Endothelial cell of umbilical vein (primary cell): ENCODE data around the gene GPX7. TPM values are rescaled to one million over a fixed set of nuclear protein-coding genes. Genes with fewer than 3 reads are reported as not detected.

Source experiments
- BruUV-seq: library from RNA; stranded (reverse); fragments of 400-500 nt; replicated peaks from 2 replicates; lab custom pipeline; 2021; lab: Mats Ljungman, UMichigan
- CTCF ChIA-PET: fragments of 300-600, 350-600 bp; sonication (Branson Sonifier 250); formaldehyde crosslinking; loops from one replicate; lab custom pipeline; 2021; ENCODE audit warnings: antibody characterized with exemption, inconsistent platforms; lab: Charles Lee
- POLR2A ChIA-PET: fragments of 300-600, 350-600 bp; sonication (Branson Sonifier 250); formaldehyde crosslinking; loops from one replicate; lab custom pipeline; 2021; ENCODE audit warnings: antibody characterized with exemption, inconsistent platforms; lab: Charles Lee
- DNase-seq: peaks from one replicate; pipeline ENCODE4 v3.0.0-alpha.2; 2011; ENCODE audit warnings: low read depth, low spot score
- FAIRE-seq: peaks from 2 replicates; lab custom pipeline; 2011; peaks lifted over from hg19 to GRCh38; lab: Jason Lieb, UNC
- H2AFZ ChIP-seq: 2 replicates; pipeline ENCODE4 v1.6.0; 2012; ENCODE audit warnings: low read depth, low read length, control low read depth, inconsistent platforms
- H3K27ac ChIP-seq: 2 replicates; pipeline ENCODE4 v1.5.1; 2011; ENCODE audit warnings: low read depth, mild to moderate bottlenecking, control low read depth, low read length, moderate library complexity; ENCODE audit not compliant: insufficient read depth
- H3K27me3 ChIP-seq, 2 experiments: 2 replicates each; pipeline versions ENCODE4 v1.6.0 to v1.6.1; 2011; ENCODE audit warnings: low read length in 2 of 2, mixed read lengths in 1 of 2; ENCODE audit not compliant: control insufficient read depth in 2 of 2, insufficient read depth in 2 of 2
- H3K36me3 ChIP-seq, 2 experiments: 2 replicates in 1 of 2; 3 replicates in 1 of 2; pipeline ENCODE4 v1.5.1; 2011; ENCODE audit warnings: low read length in 2 of 2, mild to moderate bottlenecking in 1 of 2, moderate library complexity in 1 of 2; ENCODE audit not compliant: control insufficient read depth in 2 of 2, insufficient read depth in 2 of 2; ENCODE audit errors: extremely low read depth in 1 of 2
- H3K4me1 ChIP-seq: 3 replicates; pipeline ENCODE4 v1.5.1; 2011; ENCODE audit warnings: mild to moderate bottlenecking, low read length; ENCODE audit not compliant: control insufficient read depth, insufficient read depth; ENCODE audit errors: extremely low read depth
- H3K4me2 ChIP-seq: 2 replicates; pipeline ENCODE4 v1.6.1; 2011; ENCODE audit warnings: low read length, control low read depth, mixed read lengths; ENCODE audit not compliant: insufficient read depth
- H3K4me3 ChIP-seq, 3 experiments: fragments of 200-600 bp in 1 of 3; sonication (generic), shearing (Covaris generic) in 1 of 3; replicated peaks in 1 of 3; 2 replicates each; pipeline ENCODE4 v1.5.1; 2011 to 2016; ENCODE audit warnings: control low read depth in 3 of 3, low read length in 3 of 3, mild to moderate bottlenecking in 2 of 3, inconsistent platforms in 1 of 3, low read depth in 1 of 3, moderate library complexity in 1 of 3; ENCODE audit not compliant: insufficient read depth in 1 of 3
- H3K79me2 ChIP-seq: 2 replicates; pipeline ENCODE4 v1.6.0; 2012; ENCODE audit warnings: low read length, inconsistent platforms; ENCODE audit not compliant: control insufficient read depth, insufficient read depth
- H3K9ac ChIP-seq: replicated peaks from 2 replicates; pipeline ENCODE3; 2011; ENCODE audit warnings: low read length, control low read depth; ENCODE audit not compliant: insufficient read depth; ENCODE audit errors: extremely low read depth
- H3K9me1 ChIP-seq: replicated peaks from 3 replicates; pipeline ENCODE4 v1.6.0; 2011; ENCODE audit warnings: mild to moderate bottlenecking, low read length; ENCODE audit not compliant: control insufficient read depth, insufficient read depth; ENCODE audit errors: extremely low read depth
- H3K9me3 ChIP-seq: replicated peaks from 2 replicates; pipeline ENCODE4 v1.5.1; 2012; ENCODE audit warnings: low read length, inconsistent platforms; ENCODE audit not compliant: control insufficient read depth, insufficient read depth
- H4K20me1 ChIP-seq: replicated peaks from 2 replicates; pipeline ENCODE3; 2011; ENCODE audit warnings: mild to moderate bottlenecking, low read length; ENCODE audit not compliant: control insufficient read depth, insufficient read depth; ENCODE audit errors: extremely low read depth
- EZH2 ChIP-seq: IDR thresholded peaks from 2 replicates; pipeline ENCODE4 v1.6.1; 2012; ENCODE audit warnings: borderline replicate concordance, low read depth, mild to moderate bottlenecking, moderate library complexity, low read length, inconsistent platforms; ENCODE audit not compliant: severe bottlenecking
- FOS ChIP-seq: IDR thresholded peaks from 2 replicates; pipeline ENCODE4 v1.6.1; 2011; ENCODE audit warnings: mild to moderate bottlenecking, low read length, moderate library complexity, borderline replicate concordance; ENCODE audit not compliant: insufficient read depth
- GATA2 ChIP-seq: IDR thresholded peaks from 2 replicates; pipeline ENCODE4 v1.7.0; 2011; ENCODE audit warnings: low read depth, mild to moderate bottlenecking, moderate library complexity, mixed read lengths, low read length; ENCODE audit not compliant: insufficient read length, insufficient read depth
- JUN ChIP-seq: IDR thresholded peaks from 2 replicates; pipeline ENCODE4 v1.6.1; 2011; ENCODE audit warnings: borderline replicate concordance, low read depth; ENCODE audit not compliant: insufficient read length, insufficient read depth
- MYC ChIP-seq: IDR thresholded peaks from one replicate; pipeline ENCODE4 v1.6.1; 2011; ENCODE audit warnings: mild to moderate bottlenecking, low read depth, low read length
- POLR2A ChIP-seq: IDR thresholded peaks from 2 replicates; pipeline ENCODE4 v1.6.1; 2012; ENCODE audit warnings: low read depth, mild to moderate bottlenecking, control low read depth, low read length
- POLR2AphosphoS5 ChIP-seq: IDR thresholded peaks from 2 replicates; pipeline ENCODE4 v1.6.1; 2012; ENCODE audit warnings: low read depth, mild to moderate bottlenecking, control low read depth, low read length, moderate library complexity; ENCODE audit not compliant: insufficient read depth
- dilution Hi-C: fragments of 300-500 bp; cut with MboI; formaldehyde crosslinking; loops from one replicate; pipeline ENCODE4 v1.15.0; 2019; ENCODE audit warnings: low sequenced_read_pairs; ENCODE audit not compliant: extremely low pct_ligation_motif_present
- intact Hi-C: fragments of 100-400 bp; cut with micrococcal nuclease; formaldehyde crosslinking; loops from one replicate; pipeline ENCODE4 v1.10.0; 2022
- polyA plus RNA-seq, 4 experiments: library from polyadenylated mRNA; depleted of rRNA in 3 of 4; stranded (reverse) in 3 of 4; unstranded in 1 of 4; fragments of >200 nt; gene quantifications; 2 replicates each; pipeline versions ENCODE4 v1.2.1 to v1.2.3, GENCODE V29; 2011 to 2012; ENCODE audit warnings: missing spikeins in 1 of 4
- total RNA-seq: library from RNA; stranded (reverse); gene quantifications from 2 replicates; pipeline ENCODE4 v1.2.3, GENCODE V29; 2021
- TF ChIP-seq, protein P1 (sequence below), 2 donors: IDR thresholded peaks; 1 replicate in 1 of 2; 2 replicates in 1 of 2; pipeline ENCODE4 v1.5.1; 2011; ENCODE audit warnings: low read length in 2 of 2, mild to moderate bottlenecking in 2 of 2, moderate library complexity in 2 of 2, control low read depth in 1 of 2, inconsistent platforms in 1 of 2, low read depth in 1 of 2; ENCODE audit not compliant: insufficient read depth in 1 of 2; ENCODE audit errors: extremely low read depth in 1 of 2
- TF ChIP-seq, protein P2 (sequence below): IDR thresholded peaks from 2 replicates; pipeline ENCODE4 v1.6.1; 2011; ENCODE audit not compliant: insufficient read depth, insufficient read length

The GPX7 gene
- total and polyA plus RNA-seq, 2 donors (not counting 3 experiments of a cell fraction or from before 2014, with no cell fraction given), result 8.9 to 25.7 TPM

DNA sequence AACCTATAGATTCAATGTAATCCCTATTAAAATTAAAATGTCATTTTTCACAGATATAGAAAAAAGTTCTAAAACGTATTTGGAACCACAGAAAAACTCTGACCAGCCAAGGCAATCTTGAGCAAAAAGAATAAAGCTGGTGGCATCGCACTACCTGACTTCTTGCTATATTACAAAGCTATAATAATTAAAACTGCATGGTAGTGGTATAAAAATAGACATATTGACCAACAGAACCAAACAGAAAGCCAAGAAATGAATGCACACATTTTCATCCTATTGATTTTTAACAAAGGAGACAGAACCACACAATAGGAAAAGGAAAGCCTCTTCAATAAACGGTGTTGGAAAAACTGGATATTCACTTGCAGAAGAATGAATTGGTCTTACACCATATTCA, 21.6 kb downstream of the GPX7 start:
- no peaks in the 10 kb centered on the region for H3K9me3 ChIP-seq
- intact Hi-C loops (no loop called here), dilution Hi-C loops (no loop called here)
- no TSS peak for BruUV-seq
- no peak for TF ChIP-seq JUN
- TF ChIP-seq POLR2A, result no peak
- no peak for TF ChIP-seq GATA2
- no peak for TF ChIP-seq EZH2
- no peak for TF ChIP-seq POLR2AphosphoS5
- TF ChIP-seq, protein P1, sequence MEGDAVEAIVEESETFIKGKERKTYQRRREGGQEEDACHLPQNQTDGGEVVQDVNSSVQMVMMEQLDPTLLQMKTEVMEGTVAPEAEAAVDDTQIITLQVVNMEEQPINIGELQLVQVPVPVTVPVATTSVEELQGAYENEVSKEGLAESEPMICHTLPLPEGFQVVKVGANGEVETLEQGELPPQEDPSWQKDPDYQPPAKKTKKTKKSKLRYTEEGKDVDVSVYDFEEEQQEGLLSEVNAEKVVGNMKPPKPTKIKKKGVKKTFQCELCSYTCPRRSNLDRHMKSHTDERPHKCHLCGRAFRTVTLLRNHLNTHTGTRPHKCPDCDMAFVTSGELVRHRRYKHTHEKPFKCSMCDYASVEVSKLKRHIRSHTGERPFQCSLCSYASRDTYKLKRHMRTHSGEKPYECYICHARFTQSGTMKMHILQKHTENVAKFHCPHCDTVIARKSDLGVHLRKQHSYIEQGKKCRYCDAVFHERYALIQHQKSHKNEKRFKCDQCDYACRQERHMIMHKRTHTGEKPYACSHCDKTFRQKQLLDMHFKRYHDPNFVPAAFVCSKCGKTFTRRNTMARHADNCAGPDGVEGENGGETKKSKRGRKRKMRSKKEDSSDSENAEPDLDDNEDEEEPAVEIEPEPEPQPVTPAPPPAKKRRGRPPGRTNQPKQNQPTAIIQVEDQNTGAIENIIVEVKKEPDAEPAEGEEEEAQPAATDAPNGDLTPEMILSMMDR (IDR thresholded peaks at IDR 0.05; ENCODE audit: extremely low read depth in 1 of 2, insufficient read depth in 1 of 2, low read depth in 1 of 2, low read length in 2 of 2), result no peak
- TF ChIP-seq MYC, result no peak
- TF ChIP-seq, protein P2, sequence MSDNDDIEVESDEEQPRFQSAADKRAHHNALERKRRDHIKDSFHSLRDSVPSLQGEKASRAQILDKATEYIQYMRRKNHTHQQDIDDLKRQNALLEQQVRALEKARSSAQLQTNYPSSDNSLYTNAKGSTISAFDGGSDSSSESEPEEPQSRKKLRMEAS, result no peak
- no peak for TF ChIP-seq FOS
- no peak overlapping the region for H3K27ac ChIP-seq
- H3K27me3 ChIP-seq, result peaks cover 2 to 3% of the 10 kb centered on the region in 2 experiments
- no peaks in the 10 kb centered on the region for H3K79me2 ChIP-seq
- no peaks in the 10 kb centered on the region for H3K4me1 ChIP-seq
- ChIA-PET CTCF (no interaction called here), POLR2A (no interaction called here)
- H4K20me1 ChIP-seq, result no peaks in the 10 kb centered on the region
- no peaks in the 10 kb centered on the region for H3K9me1 ChIP-seq
- FAIRE-seq (no peak), DNase-seq (no peak)
- H3K4me2 ChIP-seq, result no peak overlapping the region
- no peak overlapping the region for H3K9ac ChIP-seq
- no peak overlapping the region for H2AFZ ChIP-seq
- no peaks in the 10 kb centered on the region for H3K36me3 ChIP-seq
- H3K4me3 ChIP-seq, result no peak overlapping the region
